HepG2 (cell line): ENCODE data around the gene ATP8A1. TPM values are rescaled to one million over a fixed set of nuclear protein-coding genes. Genes with fewer than 3 reads are reported as not detected.

ENCODE experiments used
- AGO2 ChIP-seq: fragments of 200-400 bp; formaldehyde crosslinking; optimal IDR thresholded peaks from 2 replicates; pipeline ENCODE3; 2017; ENCODE audit warnings: mild to moderate bottlenecking, low read depth, low read length, moderate library complexity
- FOXA1 ChIP-seq, 2 experiments: fragments of 450-650 bp in 1 of 2; sonication (generic) in 1 of 2; formaldehyde crosslinking in 1 of 2; IDR thresholded peaks; 2 replicates each; pipeline versions ENCODE4 v1.4.0 to v1.6.1; 2016 to 2020; ENCODE audit warnings: missing genetic modification reagents in 1 of 2
- MEIS1 ChIP-seq: sonication (generic); formaldehyde crosslinking; IDR thresholded peaks from 2 replicates; pipeline ENCODE4 v1.9.0; 2021; ENCODE audit warnings: mild to moderate bottlenecking, missing genetic modification reagents, moderate library complexity, borderline replicate concordance
- RXRB ChIP-seq: IDR thresholded peaks from 2 replicates; pipeline ENCODE4 v1.6.1; 2016; ENCODE audit warnings: borderline replicate concordance, missing genetic modification reagents, missing compliant biosample characterization
- STAG1 ChIP-seq: sonication (generic); formaldehyde crosslinking; IDR thresholded peaks from 2 replicates; pipeline ENCODE4 v1.4.0; 2020; ENCODE audit warnings: missing genetic modification reagents
- ZNF329 ChIP-seq: sonication (generic); formaldehyde crosslinking; IDR thresholded peaks from 2 replicates; pipeline ENCODE4 v1.9.0; 2021; ENCODE audit warnings: low read depth, mild to moderate bottlenecking, missing genetic modification reagents
- polyA plus RNA-seq, 8 experiments: library from polyadenylated mRNA; depleted of rRNA in 3 of 8; stranded (reverse) in 7 of 8; unstranded in 1 of 8; fragments of >200 nt; fragmentation: Illumina TruSeq in 4 of 8; extraction: Trizol in 4 of 8; gene quantifications; 2 replicates each; pipeline versions ENCODE4 v1.2.1 to v1.2.3, GENCODE V29; 2011 to 2016; ENCODE audit warnings: low read depth in 4 of 8, missing spikeins in 1 of 8, mixed read lengths in 1 of 8; ENCODE audit not compliant: insufficient read depth in 1 of 8
- total RNA-seq, 5 experiments: library from RNA; depleted of rRNA; stranded (reverse); fragments of >200 nt; fragmentation: Illumina TruSeq; extraction: Trizol; gene quantifications; 2 replicates each; pipeline ENCODE4 v1.2.3, GENCODE V29; 2016; ENCODE audit warnings: low read depth in 1 of 5
- TF ChIP-seq, protein P1 (sequence below): sonication (generic); formaldehyde crosslinking; IDR thresholded peaks from 2 replicates; pipeline ENCODE4 v1.4.0; 2020; ENCODE audit warnings: missing genetic modification reagents
- TF ChIP-seq, protein P2 (sequence below): sonication (generic); formaldehyde crosslinking; IDR thresholded peaks from 2 replicates; pipeline ENCODE4 v1.4.0; 2020; ENCODE audit warnings: missing genetic modification reagents, borderline replicate concordance

ATP8A1 gene
- total and polyA plus RNA-seq, 2 of the 13 experiments (the other 11 are each of a cell fraction or from before 2014, with no cell fraction given) = 1.7 to 6.2 TPM

DNA sequence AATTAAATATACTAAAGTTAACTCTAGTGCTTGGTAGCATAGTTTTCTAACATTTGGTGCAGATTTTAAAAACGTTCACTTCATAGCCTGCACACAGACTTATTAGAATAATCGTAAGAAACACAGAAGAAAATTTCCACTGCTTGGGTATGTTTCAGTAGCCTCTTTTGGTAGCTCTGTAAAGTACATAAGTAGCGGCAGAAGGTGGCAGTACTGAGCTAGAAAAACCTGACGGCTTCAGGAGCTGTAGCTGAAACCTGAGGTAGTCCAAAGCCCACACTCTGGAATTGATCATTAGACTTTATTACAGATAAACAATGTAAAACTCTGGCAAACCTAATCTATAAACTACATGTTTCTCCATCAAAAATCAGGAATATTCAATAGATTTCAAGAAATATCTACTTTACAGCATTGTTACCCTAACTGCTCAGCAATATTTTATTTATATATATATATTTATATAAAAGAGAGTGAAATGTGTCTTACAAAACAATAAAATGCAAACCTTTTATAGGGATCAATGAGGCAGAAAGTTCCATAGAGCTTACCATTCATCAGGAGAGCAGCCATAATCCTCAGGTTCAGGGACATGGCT, 88.2 kb downstream of the ATP8A1 start (continued):
- TF ChIP-seq ZNF329 (CRISPR knock-in tag) (no peak), RXRB (CRISPR knock-in tag) (no peak), MEIS1 (no peak), AGO2 (no peak), STAG1 (CRISPR knock-in tag) (peak; percentile 82), FOXA1 (IDR thresholded peaks at IDR 0.05) (no peak), FOXA1 (CRISPR knock-in tag; IDR thresholded peaks at IDR 0.05) (0 out of 2 replicates have a peak, but pooled peaks have one; percentile 24)
- TF ChIP-seq, protein P1, sequence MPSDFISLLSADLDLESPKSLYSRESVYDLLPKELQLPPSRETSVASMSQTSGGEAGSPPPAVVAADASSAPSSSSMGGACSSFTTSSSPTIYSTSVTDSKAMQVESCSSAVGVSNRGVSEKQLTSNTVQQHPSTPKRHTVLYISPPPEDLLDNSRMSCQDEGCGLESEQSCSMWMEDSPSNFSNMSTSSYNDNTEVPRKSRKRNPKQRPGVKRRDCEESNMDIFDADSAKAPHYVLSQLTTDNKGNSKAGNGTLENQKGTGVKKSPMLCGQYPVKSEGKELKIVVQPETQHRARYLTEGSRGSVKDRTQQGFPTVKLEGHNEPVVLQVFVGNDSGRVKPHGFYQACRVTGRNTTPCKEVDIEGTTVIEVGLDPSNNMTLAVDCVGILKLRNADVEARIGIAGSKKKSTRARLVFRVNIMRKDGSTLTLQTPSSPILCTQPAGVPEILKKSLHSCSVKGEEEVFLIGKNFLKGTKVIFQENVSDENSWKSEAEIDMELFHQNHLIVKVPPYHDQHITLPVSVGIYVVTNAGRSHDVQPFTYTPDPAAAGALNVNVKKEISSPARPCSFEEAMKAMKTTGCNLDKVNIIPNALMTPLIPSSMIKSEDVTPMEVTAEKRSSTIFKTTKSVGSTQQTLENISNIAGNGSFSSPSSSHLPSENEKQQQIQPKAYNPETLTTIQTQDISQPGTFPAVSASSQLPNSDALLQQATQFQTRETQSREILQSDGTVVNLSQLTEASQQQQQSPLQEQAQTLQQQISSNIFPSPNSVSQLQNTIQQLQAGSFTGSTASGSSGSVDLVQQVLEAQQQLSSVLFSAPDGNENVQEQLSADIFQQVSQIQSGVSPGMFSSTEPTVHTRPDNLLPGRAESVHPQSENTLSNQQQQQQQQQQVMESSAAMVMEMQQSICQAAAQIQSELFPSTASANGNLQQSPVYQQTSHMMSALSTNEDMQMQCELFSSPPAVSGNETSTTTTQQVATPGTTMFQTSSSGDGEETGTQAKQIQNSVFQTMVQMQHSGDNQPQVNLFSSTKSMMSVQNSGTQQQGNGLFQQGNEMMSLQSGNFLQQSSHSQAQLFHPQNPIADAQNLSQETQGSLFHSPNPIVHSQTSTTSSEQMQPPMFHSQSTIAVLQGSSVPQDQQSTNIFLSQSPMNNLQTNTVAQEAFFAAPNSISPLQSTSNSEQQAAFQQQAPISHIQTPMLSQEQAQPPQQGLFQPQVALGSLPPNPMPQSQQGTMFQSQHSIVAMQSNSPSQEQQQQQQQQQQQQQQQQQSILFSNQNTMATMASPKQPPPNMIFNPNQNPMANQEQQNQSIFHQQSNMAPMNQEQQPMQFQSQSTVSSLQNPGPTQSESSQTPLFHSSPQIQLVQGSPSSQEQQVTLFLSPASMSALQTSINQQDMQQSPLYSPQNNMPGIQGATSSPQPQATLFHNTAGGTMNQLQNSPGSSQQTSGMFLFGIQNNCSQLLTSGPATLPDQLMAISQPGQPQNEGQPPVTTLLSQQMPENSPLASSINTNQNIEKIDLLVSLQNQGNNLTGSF (CRISPR knock-in tag) = no peak
- TF ChIP-seq, protein P2, sequence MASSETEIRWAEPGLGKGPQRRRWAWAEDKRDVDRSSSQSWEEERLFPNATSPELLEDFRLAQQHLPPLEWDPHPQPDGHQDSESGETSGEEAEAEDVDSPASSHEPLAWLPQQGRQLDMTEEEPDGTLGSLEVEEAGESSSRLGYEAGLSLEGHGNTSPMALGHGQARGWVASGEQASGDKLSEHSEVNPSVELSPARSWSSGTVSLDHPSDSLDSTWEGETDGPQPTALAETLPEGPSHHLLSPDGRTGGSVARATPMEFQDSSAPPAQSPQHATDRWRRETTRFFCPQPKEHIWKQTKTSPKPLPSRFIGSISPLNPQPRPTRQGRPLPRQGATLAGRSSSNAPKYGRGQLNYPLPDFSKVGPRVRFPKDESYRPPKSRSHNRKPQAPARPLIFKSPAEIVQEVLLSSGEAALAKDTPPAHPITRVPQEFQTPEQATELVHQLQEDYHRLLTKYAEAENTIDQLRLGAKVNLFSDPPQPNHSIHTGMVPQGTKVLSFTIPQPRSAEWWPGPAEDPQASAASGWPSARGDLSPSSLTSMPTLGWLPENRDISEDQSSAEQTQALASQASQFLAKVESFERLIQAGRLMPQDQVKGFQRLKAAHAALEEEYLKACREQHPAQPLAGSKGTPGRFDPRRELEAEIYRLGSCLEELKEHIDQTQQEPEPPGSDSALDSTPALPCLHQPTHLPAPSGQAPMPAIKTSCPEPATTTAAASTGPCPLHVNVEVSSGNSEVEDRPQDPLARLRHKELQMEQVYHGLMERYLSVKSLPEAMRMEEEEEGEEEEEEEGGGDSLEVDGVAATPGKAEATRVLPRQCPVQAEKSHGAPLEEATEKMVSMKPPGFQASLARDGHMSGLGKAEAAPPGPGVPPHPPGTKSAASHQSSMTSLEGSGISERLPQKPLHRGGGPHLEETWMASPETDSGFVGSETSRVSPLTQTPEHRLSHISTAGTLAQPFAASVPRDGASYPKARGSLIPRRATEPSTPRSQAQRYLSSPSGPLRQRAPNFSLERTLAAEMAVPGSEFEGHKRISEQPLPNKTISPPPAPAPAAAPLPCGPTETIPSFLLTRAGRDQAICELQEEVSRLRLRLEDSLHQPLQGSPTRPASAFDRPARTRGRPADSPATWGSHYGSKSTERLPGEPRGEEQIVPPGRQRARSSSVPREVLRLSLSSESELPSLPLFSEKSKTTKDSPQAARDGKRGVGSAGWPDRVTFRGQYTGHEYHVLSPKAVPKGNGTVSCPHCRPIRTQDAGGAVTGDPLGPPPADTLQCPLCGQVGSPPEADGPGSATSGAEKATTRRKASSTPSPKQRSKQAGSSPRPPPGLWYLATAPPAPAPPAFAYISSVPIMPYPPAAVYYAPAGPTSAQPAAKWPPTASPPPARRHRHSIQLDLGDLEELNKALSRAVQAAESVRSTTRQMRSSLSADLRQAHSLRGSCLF (CRISPR knock-in tag) = no peak
